ENCODE measurements around the gene PABPN1L.
A peak's percentile ranks its signal among the peaks of the same experiment; 100 is the strongest.

Gene PABPN1L

GRCh38 chr16:88868974-88869672, 2.7 kb upstream of the PABPN1L start:
- DNase-seq (ENCODE audit: low spot score), result no peak

GRCh38 chr16:88867581-88868246, 1.3 kb upstream of the PABPN1L start:
- no peak for DNase-seq (ENCODE audit: low spot score)

- no peak for DNase-seq (ENCODE audit: low spot score)
Observed at GRCh38 chr16:88865742-88866141, 718 bp downstream of the PABPN1L start.

GRCh38 chr16:88865310-88865709, 1.1 kb downstream of the PABPN1L start:
- no peak for DNase-seq (ENCODE audit: low spot score)

- no peak for DNase-seq (ENCODE audit: low spot score)
Observed at GRCh38 chr16:88864521-88864920, 1.9 kb downstream of the PABPN1L start.

GRCh38 chr16:88864099-88864498, 2.4 kb downstream of the PABPN1L start:
- no peak for DNase-seq (ENCODE audit: low spot score)

- no peak for DNase-seq (ENCODE audit: low spot score)
Observed at GRCh38 chr16:88863426-88863825, 3.0 kb downstream of the PABPN1L start.

- no peak for DNase-seq (ENCODE audit: low spot score)
Observed at GRCh38 chr16:88862968-88863367, 3.5 kb downstream of the PABPN1L start.

- DNase-seq (ENCODE audit: low spot score), result no peak
Observed at GRCh38 chr16:88861359-88861758, 5.1 kb downstream of the PABPN1L start.

GRCh38 chr16:88859381-88860091, 6.9 kb downstream of the PABPN1L start:
- no peak for DNase-seq (ENCODE audit: low spot score)

- DNase-seq (ENCODE audit: low spot score), result peak; percentile 77
Observed at GRCh38 chr16:88857728-88858339, 8.6 kb downstream of the PABPN1L start.

GRCh38 chr16:88856828-88857727, 9.4 kb downstream of the PABPN1L start, which contains the start of the genes GALNS and TRAPPC2L:
TSS of gene GALNS (minus strand) at chr16:88856947. CDS start at chr16:88856877, 70 bp downstream.
TSS of gene TRAPPC2L (plus strand) at chr16:88857127. CDS start at chr16:88857151, 24 bp downstream.
- peak; percentile 98 for DNase-seq (ENCODE audit: low spot score)

GRCh38 chr16:88856122-88856827, 10.2 kb downstream of the PABPN1L start:
- no peak for DNase-seq (ENCODE audit: low spot score)

- DNase-seq (ENCODE audit: low spot score), result no peak
Observed at GRCh38 chr16:88855736-88856121, 10.7 kb downstream of the PABPN1L start.

- DNase-seq (ENCODE audit: low spot score), result no peak
Observed at GRCh38 chr16:88855176-88855575, 11.3 kb downstream of the PABPN1L start.

GRCh38 chr16:88854306-88855111, 12.0 kb downstream of the PABPN1L start:
- DNase-seq (ENCODE audit: low spot score), result peak; percentile 8

- DNase-seq (ENCODE audit: low spot score), result no peak
Observed at GRCh38 chr16:88853325-88853941, 13.0 kb downstream of the PABPN1L start.

GRCh38 chr16:88851616-88852015, 14.8 kb downstream of the PABPN1L start:
- no peak for DNase-seq (ENCODE audit: low spot score)

- no peak for DNase-seq (ENCODE audit: low spot score)
Observed at GRCh38 chr16:88850531-88851199, 15.8 kb downstream of the PABPN1L start.

Data from CD4-positive, alpha-beta T cell treated with Interleukin-15 for 4 hours (primary cell).